Panc1 (cell line): ENCODE results near the gene PHF19. TPM values are rescaled to one million over a fixed set of nuclear protein-coding genes. Genes with fewer than 3 reads are reported as not detected.

Experiments used
- ATAC-seq: fragments of 200-7000 bp; cut with Tn5 transposase; 2 replicates; pipeline ENCODE4 v1.9.1; 2020; ENCODE audit warnings: mild to moderate bottlenecking, moderate library complexity
- BruUV-seq: library from RNA; stranded (reverse); fragments of 400-500 nt; replicated peaks from 2 replicates; lab custom pipeline; 2021; lab: Mats Ljungman, UMichigan
- CTCF ChIA-PET: fragments of 300-600 bp; sonication (Branson Sonifier 250); formaldehyde crosslinking; loops from one replicate; lab custom pipeline; 2022; ENCODE audit warnings: antibody characterized with exemption; lab: Charles Lee
- POLR2A ChIA-PET: fragments of 300-600 bp; sonication (Branson Sonifier 250); formaldehyde crosslinking; loops from one replicate; lab custom pipeline; 2022; ENCODE audit warnings: antibody characterized with exemption; lab: Charles Lee
- DNase-seq: peaks from one replicate; pipeline ENCODE4 v3.0.0-alpha.2; 2010; ENCODE audit warnings: low read depth, low spot score
- H3K27ac ChIP-seq: 2 replicates; pipeline ENCODE4 v1.5.1; 2011; ENCODE audit warnings: mild to moderate bottlenecking, low read length, inconsistent platforms
- H3K27me3 ChIP-seq: fragments of 200-500 bp; sonication (Bioruptor generic); 2 replicates; pipeline ENCODE4 v1.6.0; 2014; ENCODE audit warnings: low read length, inconsistent platforms; ENCODE audit not compliant: control insufficient read depth, insufficient read depth
- H3K36me3 ChIP-seq: fragments of 200-500 bp; sonication (Bioruptor generic); 2 replicates; pipeline ENCODE4 v1.5.1; 2014; ENCODE audit warnings: inconsistent platforms, mild to moderate bottlenecking, low read length, moderate library complexity; ENCODE audit not compliant: control insufficient read depth, insufficient read depth
- H3K4me1 ChIP-seq: 2 replicates; pipeline ENCODE4 v1.5.1; 2011; ENCODE audit warnings: inconsistent platforms, mild to moderate bottlenecking, low read length, moderate library complexity; ENCODE audit not compliant: control insufficient read depth, insufficient read depth
- H3K4me3 ChIP-seq, 2 experiments: 2 replicates each; pipeline ENCODE4 v1.5.1; 2011 to 2012; ENCODE audit warnings: low read depth in 2 of 2, low read length in 2 of 2, mild to moderate bottlenecking in 2 of 2, inconsistent platforms in 1 of 2, moderate library complexity in 1 of 2
- H3K9me3 ChIP-seq: fragments of 200-500 bp; sonication (Bioruptor generic); 2 replicates; pipeline ENCODE4 v1.5.1; 2014; ENCODE audit warnings: low read depth, mild to moderate bottlenecking, inconsistent platforms, low read length, moderate library complexity; ENCODE audit not compliant: control insufficient read depth, insufficient read depth
- POLR2AphosphoS5 ChIP-seq: IDR thresholded peaks from 2 replicates; pipeline ENCODE4 v1.6.1; 2012; ENCODE audit warnings: mild to moderate bottlenecking, low read depth, low read length, moderate library complexity
- SIN3A ChIP-seq: IDR thresholded peaks from 2 replicates; pipeline ENCODE4 v1.6.1; 2012; ENCODE audit warnings: low read depth, mild to moderate bottlenecking, low read length, moderate library complexity, borderline replicate concordance; ENCODE audit not compliant: insufficient read depth
- TCF7L2 ChIP-seq: IDR thresholded peaks from 2 replicates; pipeline ENCODE4 v1.6.1; 2011; ENCODE audit warnings: mild to moderate bottlenecking, low read depth, low read length, inconsistent platforms
- in situ Hi-C: cut with HindIII; loops from 2 replicates; pipeline ENCODE4 v1.10.0; 2016; ENCODE audit warnings: low sequenced_read_pairs, low pct_unique_long_range_greater_than_20kb
- intact Hi-C: fragments of 100-400 bp; cut with micrococcal nuclease; formaldehyde crosslinking; loops from one replicate; pipeline ENCODE4 v1.10.0; 2022; ENCODE audit not compliant: unreplicated experiment
- total RNA-seq: library from RNA; stranded (reverse); gene quantifications from one replicate; pipeline ENCODE4 v1.2.1, GENCODE V29; 2021; ENCODE audit not compliant: unreplicated experiment
- TF ChIP-seq, protein P1 (sequence below), 2 experiments: IDR thresholded peaks; 2 replicates each; pipeline ENCODE4 v1.6.1; 2011 to 2012; ENCODE audit warnings: low read depth in 2 of 2, control low read depth in 1 of 2, low read length in 1 of 2, mild to moderate bottlenecking in 1 of 2, moderate library complexity in 1 of 2; ENCODE audit not compliant: insufficient read depth in 1 of 2
- TF ChIP-seq, protein P2 (sequence below): fragments of 450-650 bp; IDR thresholded peaks from 2 replicates; pipeline ENCODE4 v1.5.1; 2017; ENCODE audit warnings: mild to moderate bottlenecking

The PHF19 gene
- total RNA-seq, 1 experiment from 2014 or later = 91.1 TPM

DNA sequence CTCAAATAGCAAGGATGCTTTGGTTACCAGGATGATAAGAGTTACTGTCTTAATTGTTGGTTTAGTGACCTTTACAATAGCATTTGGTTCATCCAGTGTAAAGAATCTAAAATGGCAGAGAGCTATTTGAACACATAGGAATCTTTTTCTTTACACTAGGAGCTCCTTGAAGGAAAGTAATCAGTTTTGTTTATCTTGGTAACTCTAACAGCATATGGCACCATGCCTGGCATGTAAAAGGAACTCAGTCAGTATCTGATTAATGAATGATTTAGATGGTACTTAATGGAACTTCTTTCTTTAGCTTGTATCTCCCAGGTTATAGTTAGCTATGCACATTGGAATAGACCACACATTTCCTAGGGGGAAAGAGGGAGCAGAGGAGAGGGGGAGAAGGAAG, 44.2 kb downstream of the PHF19 start:
- intact Hi-C loops (no loop called here), in situ Hi-C loops (no loop called here)
- no peak overlapping the region for H3K4me3 ChIP-seq
- ChIA-PET CTCF (no interaction called here), POLR2A (no interaction called here)
- peaks cover 18% of the 10 kb centered on the region; the same call in 1 of the 2 replicates for H3K36me3 ChIP-seq
- no peaks in the 10 kb centered on the region for H3K4me1 ChIP-seq
- DNase-seq = no peak
- no peak overlapping the region for H3K27ac ChIP-seq
- no peaks in the 10 kb centered on the region for H3K9me3 ChIP-seq
- BruUV-seq = no TSS peak
- no peaks in the 10 kb centered on the region for H3K27me3 ChIP-seq
- no peak for TF ChIP-seq TCF7L2
- no peak for TF ChIP-seq SIN3A
- TF ChIP-seq POLR2AphosphoS5 = no peak
- TF ChIP-seq, protein P1, sequence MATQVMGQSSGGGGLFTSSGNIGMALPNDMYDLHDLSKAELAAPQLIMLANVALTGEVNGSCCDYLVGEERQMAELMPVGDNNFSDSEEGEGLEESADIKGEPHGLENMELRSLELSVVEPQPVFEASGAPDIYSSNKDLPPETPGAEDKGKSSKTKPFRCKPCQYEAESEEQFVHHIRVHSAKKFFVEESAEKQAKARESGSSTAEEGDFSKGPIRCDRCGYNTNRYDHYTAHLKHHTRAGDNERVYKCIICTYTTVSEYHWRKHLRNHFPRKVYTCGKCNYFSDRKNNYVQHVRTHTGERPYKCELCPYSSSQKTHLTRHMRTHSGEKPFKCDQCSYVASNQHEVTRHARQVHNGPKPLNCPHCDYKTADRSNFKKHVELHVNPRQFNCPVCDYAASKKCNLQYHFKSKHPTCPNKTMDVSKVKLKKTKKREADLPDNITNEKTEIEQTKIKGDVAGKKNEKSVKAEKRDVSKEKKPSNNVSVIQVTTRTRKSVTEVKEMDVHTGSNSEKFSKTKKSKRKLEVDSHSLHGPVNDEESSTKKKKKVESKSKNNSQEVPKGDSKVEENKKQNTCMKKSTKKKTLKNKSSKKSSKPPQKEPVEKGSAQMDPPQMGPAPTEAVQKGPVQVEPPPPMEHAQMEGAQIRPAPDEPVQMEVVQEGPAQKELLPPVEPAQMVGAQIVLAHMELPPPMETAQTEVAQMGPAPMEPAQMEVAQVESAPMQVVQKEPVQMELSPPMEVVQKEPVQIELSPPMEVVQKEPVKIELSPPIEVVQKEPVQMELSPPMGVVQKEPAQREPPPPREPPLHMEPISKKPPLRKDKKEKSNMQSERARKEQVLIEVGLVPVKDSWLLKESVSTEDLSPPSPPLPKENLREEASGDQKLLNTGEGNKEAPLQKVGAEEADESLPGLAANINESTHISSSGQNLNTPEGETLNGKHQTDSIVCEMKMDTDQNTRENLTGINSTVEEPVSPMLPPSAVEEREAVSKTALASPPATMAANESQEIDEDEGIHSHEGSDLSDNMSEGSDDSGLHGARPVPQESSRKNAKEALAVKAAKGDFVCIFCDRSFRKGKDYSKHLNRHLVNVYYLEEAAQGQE (IDR thresholded peaks at IDR 0.05; ENCODE audit: insufficient read depth in 1 of 2, low read depth in 2 of 2, low read length in 1 of 2) = no peak
- TF ChIP-seq, protein P2, sequence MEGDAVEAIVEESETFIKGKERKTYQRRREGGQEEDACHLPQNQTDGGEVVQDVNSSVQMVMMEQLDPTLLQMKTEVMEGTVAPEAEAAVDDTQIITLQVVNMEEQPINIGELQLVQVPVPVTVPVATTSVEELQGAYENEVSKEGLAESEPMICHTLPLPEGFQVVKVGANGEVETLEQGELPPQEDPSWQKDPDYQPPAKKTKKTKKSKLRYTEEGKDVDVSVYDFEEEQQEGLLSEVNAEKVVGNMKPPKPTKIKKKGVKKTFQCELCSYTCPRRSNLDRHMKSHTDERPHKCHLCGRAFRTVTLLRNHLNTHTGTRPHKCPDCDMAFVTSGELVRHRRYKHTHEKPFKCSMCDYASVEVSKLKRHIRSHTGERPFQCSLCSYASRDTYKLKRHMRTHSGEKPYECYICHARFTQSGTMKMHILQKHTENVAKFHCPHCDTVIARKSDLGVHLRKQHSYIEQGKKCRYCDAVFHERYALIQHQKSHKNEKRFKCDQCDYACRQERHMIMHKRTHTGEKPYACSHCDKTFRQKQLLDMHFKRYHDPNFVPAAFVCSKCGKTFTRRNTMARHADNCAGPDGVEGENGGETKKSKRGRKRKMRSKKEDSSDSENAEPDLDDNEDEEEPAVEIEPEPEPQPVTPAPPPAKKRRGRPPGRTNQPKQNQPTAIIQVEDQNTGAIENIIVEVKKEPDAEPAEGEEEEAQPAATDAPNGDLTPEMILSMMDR = no peak
- ATAC-seq = no peak

DNA sequence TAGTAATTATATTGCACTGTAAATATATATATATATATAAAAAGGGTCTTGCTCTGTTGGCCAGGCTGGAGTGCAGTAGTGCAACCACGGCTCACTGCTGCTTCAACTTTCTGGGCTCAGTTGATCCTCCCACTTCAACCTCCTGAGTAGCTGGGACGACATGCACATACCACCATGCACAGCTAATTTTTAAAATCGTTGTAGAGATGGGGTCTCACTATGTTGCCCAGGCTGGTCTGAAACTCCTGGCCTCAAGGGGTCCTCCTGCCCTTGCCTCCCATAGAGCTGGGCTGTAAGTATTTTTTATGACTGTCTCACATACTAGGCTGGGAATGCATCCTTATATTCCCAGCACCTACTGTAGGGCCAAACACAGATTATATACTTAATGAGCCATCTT, 46.1 kb downstream of the PHF19 start:
- in situ Hi-C loops (no loop called here), intact Hi-C loops (no loop called here)
- H3K4me1 ChIP-seq = no peaks in the 10 kb centered on the region
- H3K27me3 ChIP-seq = no peaks in the 10 kb centered on the region
- ATAC-seq (no peak), DNase-seq (no peak)
- no TSS peak for BruUV-seq
- H3K9me3 ChIP-seq = no peaks in the 10 kb centered on the region
- H3K27ac ChIP-seq = no peak overlapping the region
- no peak overlapping the region for H3K4me3 ChIP-seq
- CTCF ChIA-PET = no interaction called here
- TF ChIP-seq TCF7L2 (no peak), POLR2AphosphoS5 (no peak)
- TF ChIP-seq, protein P2 = no peak
- TF ChIP-seq, protein P1 (IDR thresholded peaks at IDR 0.05; ENCODE audit: insufficient read depth in 1 of 2, low read depth in 2 of 2, low read length in 1 of 2) = no peak
- POLR2A ChIA-PET = no interaction called here
- H3K36me3 ChIP-seq = peaks cover 24% of the 10 kb centered on the region; the same call in 1 of the 2 replicates
